ENCODE measurements around the gene FAM53A.
A peak's percentile ranks its signal among the peaks of the same experiment; 100 is the strongest.
"Not testable (repeated sequence)": the region's sequence is repeated elsewhere in the genome, so short reads cannot be mapped to it uniquely, and the experiment has no call there.

The FAM53A gene

DNA sequence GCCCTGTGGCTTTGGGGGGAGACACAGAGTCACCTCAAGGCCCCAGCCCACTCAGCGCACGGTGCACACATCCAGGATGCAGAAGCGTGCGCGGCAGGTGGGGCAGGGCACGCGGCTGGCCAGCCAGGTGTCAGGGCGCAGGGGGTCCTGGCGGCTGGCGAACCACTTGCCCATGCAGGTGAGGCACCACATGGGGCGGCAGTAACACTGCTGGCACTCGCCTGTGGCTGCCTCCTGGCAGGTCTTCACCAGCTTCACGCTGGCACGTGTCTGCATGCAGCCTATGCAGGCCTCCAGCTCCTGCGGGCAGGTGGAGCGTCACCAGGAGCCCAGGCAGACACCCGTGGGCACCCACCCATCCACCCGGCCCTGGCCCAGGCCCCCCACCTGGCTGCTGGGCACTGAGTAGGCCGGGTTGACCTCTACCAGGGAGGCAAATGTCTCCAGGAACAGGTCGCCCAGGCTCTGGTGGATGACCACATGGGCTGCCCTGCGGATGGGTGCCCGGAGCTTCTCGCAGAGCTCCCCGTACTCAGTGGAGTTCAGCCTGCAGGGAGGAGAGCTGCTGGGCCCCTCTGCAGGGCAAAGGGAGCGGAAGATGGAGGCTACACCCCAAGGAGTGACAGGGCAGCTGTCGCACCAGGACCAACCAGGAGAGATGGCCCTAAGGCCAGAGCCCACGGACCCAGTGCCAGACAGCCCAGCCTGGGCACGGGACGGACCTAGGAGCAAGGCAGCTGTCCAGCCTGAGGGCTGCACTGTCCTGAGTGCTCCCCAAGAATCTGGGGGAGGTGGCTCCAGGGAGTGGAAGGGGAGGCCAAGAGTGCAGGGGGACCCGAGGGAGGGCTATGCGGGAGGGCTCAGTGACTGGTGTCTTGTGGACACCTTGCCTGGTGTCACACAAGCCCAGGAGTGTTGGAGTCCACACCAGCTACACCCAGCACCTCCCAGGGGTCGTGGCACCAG is 33.3 kb upstream of the FAM53A start:
- DNase-seq (ENCODE audit: low read depth in 2 of 2): no peak

DNA sequence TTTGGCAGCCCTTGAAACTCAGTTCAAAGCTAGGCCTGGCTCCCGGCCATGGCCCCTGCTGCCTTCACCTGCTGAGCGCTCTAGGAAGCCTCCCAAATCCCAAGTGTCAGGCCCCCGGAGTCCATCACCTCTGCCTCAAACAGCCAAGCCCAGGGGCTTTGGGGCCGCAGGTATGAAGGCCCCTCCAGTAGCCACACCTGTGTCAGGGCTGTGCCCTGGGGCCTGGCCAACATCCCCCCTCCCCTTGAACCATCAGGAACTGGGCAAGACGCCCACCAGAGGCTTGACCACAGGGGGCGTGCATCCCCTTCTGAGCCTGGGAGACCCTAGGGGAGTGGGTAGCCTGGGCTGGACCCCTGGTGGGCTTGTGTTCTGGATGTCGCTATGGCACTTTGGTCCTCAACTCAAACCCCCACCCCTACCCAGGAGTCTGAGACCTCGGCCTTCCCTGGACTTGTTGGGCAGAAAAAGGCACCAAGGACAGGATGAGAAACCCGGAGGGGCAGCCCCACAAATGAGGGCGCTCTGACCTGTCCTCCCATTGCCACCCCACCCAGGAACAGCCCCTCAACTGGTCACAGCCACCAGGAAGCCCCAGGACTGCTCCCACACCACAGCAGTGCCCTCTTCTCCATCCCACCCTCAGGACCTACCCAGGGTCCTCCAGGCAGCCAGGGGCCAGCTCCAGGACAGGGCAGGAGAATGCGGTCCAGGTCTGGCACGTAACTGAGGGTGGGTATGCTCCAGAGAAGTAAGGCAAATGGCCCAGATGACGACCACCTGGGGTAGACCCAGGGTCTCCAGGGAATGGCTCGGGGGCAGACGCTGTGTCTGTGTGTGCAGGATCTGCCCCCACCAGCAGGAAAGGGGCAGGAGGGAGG is 32.2 kb upstream of the FAM53A start:
- no peak for DNase-seq (ENCODE audit: low read depth in 2 of 2)

DNA sequence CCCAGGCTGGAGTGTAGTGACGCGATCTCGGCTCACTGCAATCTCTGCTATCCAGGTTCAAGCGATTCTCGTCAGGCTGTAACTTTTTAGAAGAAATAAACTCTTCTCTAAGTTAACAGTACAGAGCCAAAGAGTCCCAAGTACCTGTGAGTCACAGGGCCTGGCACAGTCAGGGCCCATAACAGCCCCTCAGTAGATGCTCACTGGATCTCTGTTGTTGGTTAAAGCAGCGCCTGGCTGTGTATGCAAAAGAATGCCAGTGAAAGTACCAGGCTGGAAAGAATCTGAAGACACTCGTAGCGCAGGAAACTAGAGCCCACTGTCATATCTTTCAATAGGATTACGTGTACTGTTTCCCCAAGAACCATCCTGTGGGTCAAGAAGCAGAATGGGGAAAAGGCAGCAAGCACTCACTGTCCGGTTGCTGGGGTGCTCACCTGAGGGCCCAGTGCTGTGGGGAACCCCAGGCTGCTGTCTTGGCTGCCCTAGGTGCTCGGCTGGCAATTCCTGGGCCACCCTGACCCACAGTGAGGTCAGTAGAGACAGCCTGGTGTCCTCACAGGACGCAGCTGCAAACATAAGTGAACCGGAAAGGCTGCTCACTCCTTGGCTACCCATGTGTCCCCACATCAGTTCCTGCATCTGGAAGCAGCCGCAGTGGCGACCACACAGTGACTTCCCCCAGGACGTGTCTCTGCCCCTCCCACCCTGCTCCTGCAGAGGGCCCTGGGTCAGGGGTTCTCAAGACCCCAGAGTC is 31.1 kb upstream of the FAM53A start:
- DNase-seq (ENCODE audit: low read depth in 2 of 2): no peak

DNA sequence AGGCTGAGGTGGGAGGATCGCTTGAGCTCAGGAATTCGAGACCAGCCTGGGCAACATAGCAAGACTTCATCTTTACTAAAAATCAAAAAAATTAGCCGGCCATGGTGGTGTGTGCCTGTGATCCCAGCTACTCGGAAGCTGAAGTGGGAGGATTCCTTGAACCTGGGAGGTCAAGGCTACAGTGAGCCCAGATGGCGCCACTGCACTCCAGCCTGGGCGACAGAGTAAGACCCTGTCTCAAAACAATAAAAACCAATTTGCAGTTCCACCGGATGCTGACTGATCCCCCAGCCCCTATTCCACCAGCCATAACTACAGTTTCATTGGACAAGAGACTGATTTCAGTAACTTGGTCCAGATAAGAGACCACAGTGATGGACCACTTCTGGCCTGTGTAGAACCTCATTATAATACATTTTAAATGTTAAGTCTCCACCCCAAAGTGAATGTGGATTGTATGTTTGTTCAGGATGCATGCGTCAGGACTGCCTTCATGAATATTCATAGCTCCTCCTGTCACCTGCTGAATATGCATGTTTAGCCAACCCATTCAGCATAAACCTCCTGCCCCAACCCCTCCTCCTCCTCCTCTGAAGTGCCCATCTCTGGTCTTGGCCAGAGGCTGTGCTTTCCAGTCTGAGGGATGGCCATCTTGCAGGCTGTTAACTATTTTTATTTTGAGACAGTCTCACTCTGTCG is 30.3 kb upstream of the FAM53A start:
- no peak for DNase-seq (ENCODE audit: low read depth in 2 of 2)

DNA sequence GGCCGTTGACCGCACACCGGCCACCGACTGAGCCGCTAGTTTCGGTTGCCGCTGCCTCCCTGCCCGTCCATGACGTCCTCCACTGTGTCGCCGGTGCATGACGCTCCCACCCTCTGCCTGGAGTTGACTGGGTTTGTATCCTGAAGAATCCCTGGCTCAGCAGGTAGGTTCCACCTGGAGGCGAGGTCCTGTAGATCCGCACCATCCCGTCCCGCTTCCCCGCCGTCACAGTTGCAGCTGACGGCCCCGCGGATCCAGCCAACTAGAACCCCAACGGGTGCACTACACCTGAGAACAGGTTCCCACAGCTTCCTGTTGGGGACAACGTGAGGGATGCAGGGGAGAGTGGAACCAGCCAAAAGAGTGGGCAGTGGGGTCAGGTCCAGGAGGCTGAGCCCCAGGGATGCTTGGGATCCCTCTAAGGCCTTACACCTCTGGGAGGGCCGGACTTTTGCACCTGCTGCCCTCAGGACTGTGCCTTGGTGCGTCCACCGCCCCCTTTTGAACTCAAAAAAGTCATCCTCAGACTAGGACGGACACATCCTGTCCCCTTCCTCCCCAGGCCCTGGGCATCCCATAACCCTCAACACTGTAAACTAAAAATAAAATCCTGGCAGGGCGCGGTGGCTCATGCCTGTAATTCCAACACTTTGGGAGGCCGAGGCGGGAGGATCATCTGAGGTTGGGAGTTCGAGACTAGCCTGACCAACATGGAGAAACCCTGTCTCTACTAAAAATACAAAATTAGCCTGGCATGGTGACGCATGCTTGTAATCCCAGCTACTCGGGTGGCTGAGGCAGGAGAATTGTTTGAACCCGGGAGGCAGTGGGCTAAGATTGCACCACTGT is 29.1 kb upstream of the FAM53A start:
- no peak for DNase-seq (ENCODE audit: low read depth in 2 of 2)

DNA sequence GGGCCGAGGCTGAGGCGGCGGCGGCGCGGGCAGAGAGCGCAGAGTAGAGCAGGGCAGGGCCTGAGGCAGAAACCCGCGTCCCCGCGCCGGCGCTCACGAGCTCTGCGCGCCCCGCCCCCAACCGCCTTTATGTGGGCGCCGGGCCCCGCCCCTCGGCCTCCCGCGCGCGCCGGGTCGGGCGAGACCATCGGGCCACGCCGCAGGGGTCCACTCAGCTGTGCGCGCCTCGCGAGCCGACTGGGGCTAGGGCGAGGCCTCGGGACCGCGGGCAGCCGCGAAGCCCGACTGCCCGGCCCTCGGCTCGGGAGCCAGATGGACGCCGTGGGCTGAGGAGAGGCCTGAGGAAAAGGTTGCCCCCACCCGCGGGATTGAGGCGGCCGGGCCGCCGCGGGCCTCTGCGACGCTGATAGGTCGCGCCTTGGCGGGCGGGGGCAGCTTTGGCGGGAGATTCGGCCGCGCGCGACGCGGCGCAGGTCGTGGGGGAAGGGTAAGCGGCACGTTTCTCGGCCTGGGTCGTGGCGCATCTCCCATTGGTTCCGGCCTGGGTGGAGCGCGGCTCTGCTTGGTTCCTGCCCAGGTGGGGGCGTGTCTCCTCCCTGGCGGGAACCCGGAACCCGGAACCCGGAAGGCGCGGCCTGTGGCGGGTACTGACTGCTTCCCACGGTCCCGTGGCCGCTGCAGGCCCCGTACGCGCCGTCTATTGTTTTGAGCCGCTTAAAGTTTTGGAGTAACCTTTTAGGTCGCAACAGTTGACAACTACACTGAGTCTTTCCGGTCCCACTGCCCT is 28.3 kb upstream of the FAM53A start, which contains the start of gene SLBP:
SLBP (minus strand) TSS at position 104 of the 787 bp plus-strand sequence. CDS start 131 bp downstream, outside the sequence.
- peak; percentile 97 for DNase-seq (ENCODE audit: low read depth in 2 of 2)

DNA sequence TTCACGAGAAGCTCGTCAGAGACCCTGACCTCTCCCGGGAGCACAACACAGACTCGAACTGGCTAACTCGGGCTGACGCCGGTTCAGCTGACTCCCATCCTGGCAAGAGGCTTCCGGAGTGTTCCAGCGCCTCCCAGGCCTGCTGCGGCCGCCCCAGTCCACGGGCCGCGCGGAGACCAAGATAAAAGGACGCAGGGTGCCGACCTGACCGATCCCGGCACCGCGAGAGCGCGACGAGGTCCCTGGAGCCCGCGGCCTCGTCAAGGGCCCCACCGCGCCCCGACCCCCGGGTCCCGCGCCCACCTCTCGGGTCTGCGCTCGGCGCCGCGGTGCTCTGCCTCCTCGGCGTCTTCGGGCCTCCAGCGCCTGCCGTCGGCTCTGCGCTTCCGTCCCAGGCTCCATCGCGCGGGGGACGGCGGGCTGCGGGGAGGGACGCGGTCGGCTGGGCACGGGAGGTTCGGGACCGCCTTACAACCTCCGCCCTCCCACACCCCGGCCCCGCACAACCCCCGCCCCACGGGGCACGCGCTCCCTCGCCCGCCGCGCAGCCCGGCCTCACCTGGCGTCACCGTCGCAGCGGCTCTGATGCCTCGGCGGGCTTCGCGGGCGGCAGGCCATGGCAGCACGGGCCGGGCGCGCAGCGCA is 27.6 kb upstream of the FAM53A start:
- no peak for DNase-seq (ENCODE audit: low read depth in 2 of 2)

DNA sequence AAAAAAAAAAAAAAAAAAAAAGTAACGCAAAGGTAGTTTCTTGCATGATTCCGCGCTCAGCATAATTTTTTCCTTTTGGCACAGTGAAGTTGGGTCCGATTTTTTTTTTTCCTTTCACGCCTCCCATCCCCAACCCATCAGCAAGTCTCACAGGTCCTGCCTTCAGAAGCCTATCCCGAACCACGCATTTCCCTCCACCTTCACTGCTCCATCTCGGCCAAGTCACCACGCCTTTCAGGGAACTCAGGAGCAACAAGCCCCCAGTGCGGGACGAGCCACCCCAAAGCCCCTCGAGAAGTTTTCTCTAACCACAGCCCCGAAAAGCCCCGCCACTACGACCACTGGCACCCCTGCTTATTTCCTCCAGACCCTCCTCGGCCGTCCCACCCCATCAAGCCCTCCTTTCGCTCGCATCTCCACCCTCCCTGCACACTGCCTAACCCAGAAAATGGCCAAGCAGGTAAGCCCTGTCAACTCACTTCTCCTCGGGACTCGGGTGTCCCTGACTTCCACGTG is 27.0 kb upstream of the FAM53A start:
- DNase-seq (ENCODE audit: low read depth in 2 of 2): no peak

DNA sequence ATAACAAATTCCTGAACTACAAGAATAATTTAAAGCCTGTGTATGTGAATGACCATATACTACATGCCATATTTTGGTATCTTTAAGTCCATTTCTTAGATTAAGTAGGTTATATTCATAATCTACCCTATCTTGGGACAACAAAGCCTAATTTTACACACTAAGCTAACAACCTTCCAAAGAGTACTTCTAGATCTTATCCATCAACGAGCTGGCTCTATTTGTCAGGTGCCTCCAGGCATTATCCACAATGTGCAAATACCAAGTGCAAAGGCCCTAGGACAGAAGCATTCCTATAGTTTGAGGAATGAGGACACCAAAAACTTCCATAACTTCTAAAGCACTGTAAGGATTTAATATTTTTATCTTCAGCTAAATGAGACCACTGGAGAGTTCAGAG is 24.5 kb upstream of the FAM53A start:
- no peak for DNase-seq (ENCODE audit: low read depth in 2 of 2)

DNA sequence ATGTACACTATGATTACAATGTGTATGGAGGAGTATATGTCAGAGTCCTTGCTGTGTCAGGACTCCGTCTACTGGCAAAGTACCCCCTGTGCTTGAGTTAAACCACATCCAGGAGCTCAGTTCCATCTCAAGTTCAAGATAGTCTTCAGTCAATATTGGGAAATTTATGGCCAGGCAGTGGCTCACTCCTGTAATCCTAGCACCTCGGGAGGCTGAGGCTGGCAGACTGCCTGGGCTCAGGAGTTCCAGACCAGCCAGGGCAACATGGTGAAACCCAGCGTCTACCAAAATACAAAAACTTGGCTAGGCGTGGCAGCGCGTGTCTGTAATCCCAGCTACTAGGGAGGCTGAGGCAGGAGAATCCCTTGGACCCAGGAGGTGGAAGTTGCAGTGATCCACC is 22.2 kb upstream of the FAM53A start:
- DNase-seq (ENCODE audit: low read depth in 2 of 2): no peak

DNA sequence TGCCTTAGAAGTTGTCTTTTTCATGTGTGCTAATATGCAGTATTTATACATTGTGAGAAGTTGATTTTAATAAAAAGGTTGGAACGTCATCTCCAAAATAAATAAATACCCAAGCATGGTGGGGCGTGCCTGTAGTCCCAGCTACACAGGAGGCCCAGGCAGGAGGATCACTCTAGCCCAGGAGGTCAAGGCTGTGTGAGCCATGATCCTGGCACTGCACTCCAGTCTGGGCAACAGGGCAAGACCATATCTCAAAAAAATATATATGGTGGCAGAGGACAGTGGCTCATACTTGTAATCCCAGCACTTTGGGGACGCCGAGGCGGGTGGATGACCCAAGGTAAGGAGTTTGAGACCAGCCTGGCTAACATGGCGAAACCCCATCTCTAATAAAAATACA is 21.6 kb upstream of the FAM53A start:
- no peak for DNase-seq (ENCODE audit: low read depth in 2 of 2)

DNA sequence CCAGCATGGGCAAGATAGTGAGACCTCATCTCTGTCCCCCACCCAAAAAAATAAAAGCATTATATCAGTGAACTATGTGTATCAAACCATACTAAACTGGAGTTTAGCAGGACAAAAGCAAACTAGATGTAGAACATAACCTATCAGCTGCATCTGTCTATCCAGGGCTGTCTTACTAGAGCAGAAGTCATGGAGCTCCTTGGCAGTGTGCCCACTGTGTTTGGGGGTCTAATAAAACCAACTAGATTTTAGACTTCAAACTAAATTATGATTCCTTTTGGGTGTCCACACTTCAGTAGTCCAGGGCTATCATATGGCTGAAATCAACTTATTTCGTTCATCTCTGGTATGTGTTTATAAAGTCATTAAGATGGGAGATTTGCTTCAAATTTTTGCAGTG is 19.8 kb upstream of the FAM53A start:
- DNase-seq (ENCODE audit: low read depth in 2 of 2): no peak

DNA sequence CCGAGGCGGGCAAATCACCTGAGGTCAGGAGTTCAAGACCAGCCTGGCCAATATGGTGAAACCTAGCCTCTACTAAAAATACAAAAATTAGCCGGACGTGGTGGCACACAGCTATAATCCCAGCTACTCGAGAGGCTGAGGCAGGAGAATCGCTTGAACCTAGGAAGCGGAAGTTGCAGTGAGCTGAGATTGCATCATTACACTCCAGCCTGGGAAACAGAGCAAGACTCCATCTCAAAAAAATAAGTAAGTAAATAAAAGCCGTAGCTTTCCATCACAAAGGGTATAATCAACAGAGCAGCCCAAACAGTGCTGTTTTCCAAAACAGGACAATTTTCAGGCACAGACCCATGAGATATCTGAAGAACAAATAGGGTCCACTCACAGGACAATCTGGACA is 17.6 kb upstream of the FAM53A start:
- DNase-seq (ENCODE audit: low read depth in 2 of 2): not testable (repeated sequence)

DNA sequence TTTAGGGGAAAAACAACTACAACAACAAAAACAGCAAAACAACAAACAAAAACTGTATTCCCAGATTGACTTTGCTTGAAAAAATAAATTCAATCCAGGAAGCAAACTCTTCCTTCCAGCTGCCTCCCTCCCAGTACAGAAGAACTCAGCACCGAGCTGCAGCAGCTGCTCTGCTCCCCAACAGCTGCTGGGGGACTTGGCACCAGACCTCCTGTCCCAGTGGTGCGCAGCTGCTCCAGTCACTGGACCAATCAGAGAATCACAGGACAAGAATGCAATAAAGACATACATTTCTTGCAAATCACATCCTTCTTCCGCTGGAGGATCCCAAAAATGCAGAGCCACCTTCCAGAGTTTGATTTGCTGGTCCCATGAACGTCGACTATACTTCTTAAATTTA is 11.8 kb upstream of the FAM53A start:
- DNase-seq (ENCODE audit: low read depth in 2 of 2): no peak

DNA sequence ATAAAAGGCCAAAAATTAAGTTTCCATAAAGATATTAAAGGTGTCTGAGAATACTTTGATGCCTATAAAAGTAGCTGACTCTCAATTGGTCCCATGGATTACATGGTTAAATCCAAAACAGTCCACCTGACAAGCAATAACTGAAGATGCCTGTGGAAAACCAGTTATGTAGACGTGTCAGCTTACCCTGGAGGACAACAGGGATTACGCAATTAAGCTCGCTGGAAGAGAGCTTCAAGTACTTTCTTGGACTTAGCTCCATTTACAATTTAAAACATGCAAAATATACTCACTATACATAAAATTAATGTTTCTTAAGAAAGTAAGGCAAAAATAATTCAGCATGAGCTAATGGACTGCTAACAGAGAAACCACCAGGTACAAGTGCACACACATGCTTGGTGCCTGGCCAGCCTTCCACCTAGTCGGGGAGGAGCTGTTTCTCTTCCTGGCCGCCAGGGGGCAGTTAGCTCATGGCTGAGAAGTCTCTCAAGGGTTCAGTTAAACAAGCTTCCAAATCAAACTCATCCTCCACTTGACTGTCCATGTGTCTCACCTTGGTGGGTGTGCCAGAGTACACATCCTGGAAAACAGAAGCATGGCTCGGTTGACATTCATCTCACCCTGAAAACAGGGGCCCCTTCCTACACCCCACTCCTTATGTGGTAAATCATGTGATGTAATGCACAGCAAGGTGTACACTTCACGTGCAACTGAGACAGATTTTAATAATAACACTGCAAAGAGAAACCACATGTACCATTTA is 9.2 kb upstream of the FAM53A start:
- DNase-seq (ENCODE audit: low read depth in 2 of 2): peak; percentile 29 to 53

DNA sequence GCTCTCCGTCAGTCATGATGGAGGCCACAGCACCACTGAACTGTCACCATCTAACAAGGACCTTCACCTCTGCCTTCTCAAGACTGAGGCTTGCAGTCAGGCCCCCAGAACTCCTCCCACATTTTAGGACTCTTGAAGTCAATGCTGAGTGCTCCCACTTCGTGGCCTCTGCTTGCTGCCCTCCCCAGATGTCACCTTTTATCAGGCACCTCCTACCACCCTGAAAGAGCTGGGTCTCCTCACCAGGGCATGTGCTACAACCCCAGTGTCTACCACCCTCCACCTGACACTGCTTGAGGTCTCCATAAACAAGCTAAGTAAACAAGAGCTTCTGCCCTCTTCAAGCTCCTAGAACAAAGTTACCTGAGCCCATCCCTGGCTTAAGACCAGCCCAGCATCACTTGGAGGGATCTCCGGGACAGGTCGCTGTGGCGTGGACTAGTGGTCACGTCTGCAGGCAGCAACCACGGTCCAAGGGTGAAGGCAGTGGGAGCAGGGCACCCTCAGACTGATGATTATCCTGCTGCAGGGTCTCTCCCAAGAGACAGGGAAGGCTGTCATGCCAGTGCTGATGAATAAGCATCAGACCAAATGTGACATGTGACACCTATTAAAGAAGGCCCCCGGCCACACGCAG is 7.7 kb upstream of the FAM53A start:
- no peak for DNase-seq (ENCODE audit: low read depth in 2 of 2)

DNA sequence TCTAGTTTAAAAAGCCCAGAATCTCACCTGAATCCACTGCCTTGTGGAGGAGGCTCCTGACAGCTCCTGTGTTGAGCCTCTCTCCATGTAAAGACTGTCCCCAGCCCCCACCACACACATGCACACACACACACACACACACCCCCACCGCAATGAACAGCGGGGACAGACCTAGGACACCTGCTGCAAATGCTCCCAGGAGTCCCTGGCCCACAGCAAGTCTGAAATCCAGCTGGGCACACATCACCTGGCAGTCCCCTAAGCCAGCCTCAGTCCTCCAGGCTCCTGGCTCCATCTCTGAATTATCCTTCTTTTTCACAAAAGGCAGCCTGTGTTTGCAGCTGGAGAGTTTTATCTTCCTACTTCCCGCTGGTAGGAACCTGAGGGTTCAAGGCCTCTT is 6.6 kb upstream of the FAM53A start:
- no peak for DNase-seq (ENCODE audit: low read depth in 2 of 2)

All from stimulated activated CD8-positive, alpha-beta memory T cell treated with anti-CD3 and anti-CD28 coated beads, Interleukin-15, amount 100 ng/mL, for 4 hours (primary cell).